MV-4-11 (cell line): ENCODE measurements around the gene ATAD3B.
"Not testable (repeated sequence)": the region's sequence is repeated elsewhere in the genome, so short reads cannot be mapped to it uniquely, and the experiment has no call there.

Experiments
- DNase-seq: peaks from one replicate; lab custom pipeline; 2025; lab: John Stamatoyannopoulos, UW

ATAD3B gene, protein sequence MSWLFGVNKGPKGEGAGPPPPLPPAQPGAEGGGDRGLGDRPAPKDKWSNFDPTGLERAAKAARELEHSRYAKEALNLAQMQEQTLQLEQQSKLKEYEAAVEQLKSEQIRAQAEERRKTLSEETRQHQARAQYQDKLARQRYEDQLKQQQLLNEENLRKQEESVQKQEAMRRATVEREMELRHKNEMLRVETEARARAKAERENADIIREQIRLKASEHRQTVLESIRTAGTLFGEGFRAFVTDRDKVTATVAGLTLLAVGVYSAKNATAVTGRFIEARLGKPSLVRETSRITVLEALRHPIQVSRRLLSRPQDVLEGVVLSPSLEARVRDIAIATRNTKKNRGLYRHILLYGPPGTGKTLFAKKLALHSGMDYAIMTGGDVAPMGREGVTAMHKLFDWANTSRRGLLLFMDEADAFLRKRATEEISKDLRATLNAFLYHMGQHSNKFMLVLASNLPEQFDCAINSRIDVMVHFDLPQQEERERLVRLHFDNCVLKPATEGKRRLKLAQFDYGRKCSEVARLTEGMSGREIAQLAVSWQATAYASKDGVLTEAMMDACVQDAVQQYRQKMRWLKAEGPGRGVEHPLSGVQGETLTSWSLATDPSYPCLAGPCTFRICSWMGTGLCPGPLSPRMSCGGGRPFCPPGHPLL

DNA sequence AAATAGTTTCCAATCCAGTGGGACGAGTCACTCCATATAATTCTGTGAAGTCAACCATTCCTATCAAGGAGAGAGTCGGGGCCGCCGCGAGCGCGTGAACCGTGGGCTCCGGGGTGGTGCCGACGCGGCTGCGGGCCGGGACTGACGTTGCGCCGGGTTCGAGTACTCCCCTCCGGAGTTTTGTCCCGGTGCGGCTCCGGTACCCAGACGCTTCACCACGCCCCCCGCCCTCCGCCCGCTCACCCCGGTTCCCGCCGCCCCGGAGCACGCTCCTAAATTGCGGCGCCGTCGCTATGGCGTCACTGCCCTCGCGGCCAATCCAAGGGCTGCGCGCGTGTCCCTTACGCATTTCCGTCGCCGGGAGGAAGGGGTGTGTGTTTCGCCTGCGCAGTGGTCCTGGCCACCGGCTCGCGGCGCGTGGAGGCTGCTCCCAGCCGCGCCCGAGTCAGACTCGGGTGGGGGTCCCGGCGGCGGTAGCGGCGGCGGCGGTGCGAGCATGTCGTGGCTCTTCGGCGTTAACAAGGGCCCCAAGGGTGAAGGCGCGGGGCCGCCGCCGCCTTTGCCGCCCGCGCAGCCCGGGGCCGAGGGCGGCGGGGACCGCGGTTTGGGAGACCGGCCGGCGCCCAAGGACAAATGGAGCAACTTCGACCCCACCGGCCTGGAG is at the start of gene ATAD3B:
Gene ATAD3B (plus strand): TSS at position 377 of the 664 bp plus-strand sequence. CDS start 120 bp downstream, at position 497.
- peak; percentile 87 for DNase-seq

DNA sequence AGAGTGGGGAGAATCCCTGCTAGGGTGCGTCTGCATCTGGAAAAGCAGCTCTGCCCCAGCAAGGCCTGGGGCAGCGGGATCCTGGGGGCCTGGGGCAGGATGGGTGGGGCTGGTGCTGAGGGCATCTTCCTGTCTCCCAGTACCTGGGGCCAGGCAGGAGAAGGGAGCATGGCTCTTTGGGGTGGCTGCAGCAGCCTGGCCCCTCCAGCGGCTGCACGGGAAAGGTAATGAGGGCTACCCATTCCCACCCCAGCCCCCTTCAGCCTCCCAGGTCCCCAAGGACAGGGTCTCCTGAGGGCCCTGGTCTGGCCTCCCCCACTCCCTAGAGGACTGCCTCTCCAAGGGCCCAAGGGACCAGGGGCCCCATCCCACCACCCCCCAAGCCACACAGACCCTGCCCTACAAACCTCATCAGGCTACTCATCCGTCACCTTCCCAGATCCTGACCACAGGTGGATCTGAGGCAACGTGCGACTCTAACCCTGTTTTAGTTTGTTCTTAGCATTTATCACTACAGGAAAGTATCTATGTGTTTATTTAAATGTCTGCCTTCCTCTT is 49.6 kb upstream of the ATAD3B start:
- no peak for DNase-seq

DNA sequence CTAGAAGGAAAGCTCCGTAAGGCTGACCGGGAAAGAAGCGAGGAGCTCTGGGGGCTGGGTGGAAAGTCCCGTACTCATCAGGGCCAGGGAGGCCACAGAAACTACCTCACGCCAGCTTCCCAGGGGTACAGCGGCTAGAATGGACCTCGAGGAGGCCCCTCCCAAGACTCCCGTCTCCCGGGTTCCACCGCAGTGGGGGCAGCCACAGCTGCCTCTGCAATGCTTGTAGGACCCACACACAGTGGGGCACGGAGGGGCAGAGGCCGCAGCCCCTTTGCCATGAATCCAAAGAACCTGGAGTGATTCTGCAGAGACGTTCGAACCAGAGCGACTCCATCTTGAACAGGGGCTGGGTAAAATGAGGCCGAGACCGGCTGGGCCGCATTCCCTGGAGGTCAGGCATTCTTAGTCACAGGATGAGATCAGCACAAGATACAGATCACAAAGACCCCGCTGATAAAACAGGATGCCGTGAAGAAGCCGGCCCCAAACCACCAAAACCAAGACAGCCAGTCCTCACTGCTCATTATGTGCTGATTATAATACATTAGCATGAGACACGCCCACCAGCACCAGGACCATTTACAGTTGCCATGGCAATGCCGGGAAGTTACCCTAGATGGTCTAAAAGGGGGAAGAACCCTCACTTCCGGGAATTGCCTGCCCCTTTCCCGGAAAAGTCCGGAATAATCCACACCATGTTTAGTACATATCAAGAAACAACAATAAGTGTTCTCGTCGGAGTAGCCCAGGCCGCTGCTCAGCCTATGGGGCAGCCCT is 48.9 kb upstream of the ATAD3B start:
- peak; percentile 7 for DNase-seq

DNA sequence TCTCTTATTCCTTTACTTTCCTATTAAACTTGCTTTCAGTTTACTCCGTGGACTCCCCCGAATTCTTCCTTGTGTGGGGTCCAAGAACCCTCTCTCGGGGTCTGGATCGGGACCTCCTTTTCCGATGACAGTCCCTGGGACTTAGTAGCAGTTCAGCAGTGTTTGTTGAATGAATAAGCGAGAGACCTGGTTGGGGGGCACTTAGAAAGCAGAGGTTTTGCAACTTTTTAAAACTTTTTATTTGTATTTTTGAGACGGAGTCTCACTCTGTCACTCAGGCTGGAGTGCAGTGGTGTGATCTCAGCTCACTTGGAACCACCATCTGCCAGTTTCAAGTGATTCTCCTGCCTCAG is 48.3 kb upstream of the ATAD3B start:
- no peak for DNase-seq

DNA sequence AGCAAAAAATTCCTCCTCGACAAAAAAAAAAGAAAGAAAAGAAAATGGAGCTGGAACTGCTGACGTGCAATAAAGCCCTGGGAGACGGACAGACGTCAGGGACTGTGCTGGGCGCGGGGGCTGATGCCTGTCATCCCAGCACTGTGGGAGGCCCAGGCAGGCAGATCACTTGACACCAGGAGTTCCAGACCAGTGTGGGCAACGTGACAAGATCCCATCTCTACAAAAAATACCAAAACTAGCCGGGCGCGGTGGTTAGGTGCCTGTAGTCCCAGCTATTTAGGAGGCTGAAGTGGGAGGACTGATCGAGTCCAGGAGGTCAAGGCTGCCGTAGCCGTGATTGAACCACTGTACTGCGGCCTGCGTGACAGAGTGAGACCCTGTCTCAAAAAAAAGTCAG is 46.9 kb upstream of the ATAD3B start:
- no peak for DNase-seq

DNA sequence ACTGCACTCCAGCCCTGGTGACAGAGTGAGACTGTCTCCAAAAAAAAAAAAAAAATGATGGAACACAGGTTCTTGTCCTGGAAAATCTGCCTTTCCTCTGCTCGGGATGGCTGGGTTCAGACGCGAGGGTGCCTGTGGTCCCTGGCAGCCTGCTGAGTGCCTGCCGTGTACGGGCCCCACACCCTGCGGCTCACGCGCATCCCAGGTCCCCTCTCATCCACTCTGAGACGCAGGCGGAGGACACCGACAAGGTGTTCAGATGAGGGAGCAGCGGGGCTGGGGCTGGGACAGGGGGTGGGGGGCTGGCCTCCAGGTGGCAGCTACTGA is 46.2 kb upstream of the ATAD3B start:
- no peak for DNase-seq

DNA sequence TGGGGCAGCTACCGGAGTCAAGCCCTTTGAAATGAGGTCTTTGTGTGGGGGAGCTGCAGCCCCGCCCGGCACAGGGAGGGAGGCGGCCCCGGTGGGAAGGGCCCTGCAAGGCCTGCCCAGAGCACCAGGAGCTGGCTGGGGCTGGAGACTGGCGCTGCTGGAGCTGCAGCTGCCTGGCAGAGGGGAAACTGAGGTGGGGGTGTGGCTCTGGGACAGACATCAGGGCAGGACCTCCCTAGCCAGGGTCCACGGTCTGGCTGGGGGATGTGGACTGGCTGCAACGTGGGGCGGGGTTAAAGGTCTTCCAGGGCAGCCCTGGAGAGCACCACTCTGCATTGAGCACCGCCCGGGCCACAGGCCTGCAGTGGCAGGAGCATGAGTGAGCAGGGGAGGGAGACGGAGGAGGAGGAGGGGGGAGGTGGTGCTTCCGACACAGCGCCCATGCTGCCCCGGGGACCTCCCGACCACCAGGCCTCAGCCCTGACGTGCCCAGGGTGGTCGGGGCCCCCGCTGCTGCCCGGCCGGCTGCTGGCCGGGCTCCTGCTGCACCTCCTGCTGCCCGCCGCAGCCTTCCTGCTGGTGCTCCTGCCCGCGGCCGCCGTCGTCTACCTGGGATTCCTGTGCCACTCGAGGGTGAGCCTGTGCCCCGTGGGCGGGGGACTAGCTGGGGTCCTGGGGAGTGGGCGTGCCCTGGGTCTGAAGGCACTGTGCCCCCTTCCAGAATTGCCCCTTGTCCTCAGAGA is 45.6 kb upstream of the ATAD3B start:
- no peak for DNase-seq

DNA sequence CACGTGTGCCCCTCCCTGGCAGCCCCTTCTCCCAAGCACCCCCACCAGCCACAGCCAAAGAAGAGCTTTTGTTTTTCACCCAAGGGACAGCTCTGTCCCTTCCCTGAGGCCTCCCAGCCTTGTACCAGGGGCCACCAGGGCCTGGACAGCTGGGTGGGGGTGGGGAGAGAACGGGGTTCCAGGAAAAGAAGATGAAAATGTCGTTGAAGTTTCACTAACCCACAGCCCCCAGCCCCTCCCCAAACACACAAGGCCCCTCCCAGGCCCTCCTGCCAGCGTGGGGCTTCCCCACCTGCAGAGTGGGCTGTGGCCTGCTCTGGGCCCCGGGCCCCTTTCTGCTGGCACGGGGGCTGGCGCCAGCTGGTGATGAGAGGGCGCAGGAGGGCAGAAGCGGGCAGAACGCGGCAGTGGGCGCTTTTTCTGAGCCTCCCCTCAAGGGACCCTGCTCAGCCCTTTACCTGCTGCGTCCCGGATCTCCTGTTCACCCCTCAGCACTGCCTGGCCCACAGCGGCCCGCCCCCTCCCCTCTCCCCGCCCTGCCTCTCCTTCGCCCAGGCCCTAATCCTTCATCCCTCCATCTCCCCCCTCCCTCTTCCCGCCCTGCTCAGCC is 45.0 kb upstream of the ATAD3B start:
- no peak for DNase-seq

DNA sequence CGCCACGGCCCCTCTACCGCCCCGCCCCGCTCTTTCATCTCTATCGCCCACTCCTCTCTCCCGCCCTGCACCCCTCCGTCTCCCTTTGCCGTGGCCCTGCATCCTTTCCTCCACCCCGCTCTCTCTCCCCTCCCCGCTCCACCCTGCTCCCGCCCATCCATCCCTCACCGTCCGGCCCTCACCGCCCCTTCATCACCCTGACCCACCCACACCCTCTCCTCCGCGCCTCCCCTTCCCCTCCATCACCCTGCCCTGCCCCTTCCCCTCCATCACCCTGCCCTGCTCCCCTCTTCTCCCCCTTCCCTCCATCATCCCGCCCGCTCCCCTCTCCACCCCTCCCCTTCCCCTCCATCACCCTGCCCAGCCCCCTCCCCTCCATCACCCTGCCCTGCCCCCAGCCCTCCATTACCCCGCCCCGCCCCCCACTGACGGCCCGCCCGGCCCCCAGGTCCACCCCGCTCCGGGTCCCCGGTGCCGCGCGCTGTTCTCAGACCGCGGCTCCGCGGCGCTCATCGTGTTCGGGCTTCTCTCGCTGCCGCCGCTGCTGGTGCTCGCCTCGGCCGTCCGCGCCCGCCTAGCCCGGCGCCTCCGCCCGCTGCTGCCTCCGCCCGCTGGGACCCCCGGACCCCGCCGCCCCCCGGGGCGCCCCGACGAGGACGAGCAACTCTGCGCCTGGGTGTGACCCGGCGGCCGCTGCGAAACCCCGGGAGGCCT is 44.3 kb upstream of the ATAD3B start:
- no peak for DNase-seq

DNA sequence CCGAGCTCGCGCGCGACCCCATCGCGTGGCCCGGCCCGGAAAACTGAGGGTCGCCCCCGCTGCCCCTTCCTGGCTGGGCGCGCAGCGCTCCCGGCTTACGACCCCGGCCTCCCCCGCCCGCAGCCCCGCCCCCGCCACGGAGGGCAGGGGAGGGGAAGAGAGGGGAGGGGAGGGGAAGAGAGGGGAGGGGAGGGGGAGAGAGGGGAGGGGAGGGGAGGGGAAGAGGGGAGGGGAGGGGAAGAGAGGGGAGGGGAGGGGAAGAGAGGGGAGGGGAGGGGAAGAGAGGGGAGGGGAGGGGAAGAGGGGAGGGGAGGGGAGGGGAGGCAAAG is 43.8 kb upstream of the ATAD3B start:
- no peak for DNase-seq

DNA sequence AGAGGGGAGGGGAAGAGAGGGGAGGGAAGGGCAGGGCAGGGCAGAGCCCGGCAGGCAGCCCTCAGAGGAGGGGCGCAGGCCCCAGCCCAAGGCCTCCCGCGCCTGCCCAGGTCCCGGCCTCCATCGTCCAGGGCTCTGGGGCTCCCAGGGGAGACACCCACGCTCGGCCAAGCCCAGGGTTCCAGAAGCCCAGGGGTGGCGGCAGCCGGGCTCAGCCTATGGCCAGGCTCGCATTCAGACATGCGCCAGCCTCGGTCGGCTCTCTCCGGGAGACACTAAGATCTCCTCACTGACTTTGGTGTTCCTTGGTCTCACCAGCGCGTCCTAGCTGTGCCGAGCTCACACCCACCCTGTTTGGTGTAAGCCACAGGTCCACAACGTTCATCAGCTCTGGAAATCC is 43.4 kb upstream of the ATAD3B start:
- DNase-seq = no peak

DNA sequence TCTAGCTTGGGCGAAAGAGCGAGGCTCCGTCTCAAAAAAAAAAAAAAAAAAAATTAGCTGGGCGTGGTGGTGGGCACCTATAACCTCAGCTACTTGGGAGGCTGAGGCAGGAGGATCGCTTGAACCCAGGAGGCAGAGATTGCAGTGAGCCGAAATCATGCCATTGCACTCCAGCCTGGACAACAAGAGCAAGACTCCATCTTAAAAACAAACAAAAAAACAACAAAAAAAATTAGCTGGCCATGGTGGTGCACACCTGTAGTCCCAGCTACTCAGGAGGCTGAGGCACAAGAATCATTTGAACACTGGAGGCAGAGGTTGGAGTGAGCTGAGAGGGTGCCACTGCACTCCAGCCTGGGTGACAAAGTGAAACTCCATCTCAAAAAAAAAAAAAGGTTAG is 42.6 kb upstream of the ATAD3B start:
- DNase-seq = not testable (repeated sequence)

DNA sequence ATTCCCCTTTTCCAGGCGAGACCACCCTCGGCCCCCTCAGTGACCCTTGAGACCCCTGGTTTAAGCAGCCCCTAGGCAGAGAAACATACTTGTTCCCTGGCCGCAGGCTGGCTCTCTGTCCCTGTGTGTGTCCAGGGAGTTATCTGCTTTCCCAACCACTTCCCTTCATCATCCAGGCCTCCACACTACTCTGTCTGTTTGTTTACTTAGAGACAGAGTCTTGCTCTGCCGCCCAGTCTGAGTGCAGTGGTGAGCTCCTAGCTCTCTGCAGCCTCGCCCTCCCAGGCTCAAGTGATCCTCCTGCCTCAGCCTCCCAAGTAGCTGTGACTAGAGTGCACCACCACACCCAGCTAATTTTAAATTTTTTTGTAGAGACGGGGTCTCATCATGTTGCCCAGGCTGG is 41.9 kb upstream of the ATAD3B start:
- no peak for DNase-seq

DNA sequence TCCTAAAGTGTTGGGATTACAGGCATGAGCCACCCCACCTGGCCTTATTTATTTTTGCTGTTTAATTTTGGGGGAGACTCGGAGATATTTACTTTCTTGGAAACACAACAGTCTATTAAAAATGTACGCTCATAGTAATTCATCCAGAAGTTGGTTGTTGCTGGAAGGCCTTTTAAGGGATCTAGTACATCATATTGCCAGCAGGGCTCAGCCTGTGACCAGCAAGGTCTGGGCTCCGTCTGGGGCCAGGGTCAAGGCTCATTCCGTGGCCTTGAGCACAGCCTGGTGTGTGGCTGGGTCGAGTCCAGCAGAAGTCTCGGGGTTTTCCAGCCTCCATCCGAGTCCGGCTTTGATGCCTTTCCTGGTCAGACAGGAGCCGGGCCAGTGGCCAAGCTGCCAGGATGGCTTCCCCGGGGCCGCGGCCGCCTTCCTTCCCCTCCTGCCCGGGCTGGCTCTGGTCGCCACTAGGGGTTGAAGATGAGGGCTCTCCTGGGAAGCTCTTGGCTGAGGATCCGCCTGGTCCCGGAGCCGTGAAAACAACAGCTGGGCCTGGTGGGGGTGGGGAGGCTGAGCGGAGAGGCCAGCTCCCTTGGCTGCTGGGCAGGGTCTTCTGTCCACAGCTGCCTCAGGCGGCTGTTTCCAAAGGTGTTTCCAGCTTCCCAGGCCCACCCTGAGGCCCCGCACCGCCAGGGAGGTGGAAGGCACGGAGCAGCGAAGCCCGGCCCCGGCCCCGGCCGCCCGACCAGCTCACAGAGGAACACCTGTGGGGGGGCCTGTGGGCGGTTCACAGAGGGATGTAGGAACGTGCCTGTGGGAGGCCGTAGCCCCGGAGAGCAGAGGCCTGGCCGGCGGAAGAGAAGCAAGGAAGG is 41.2 kb upstream of the ATAD3B start:
- no peak for DNase-seq

DNA sequence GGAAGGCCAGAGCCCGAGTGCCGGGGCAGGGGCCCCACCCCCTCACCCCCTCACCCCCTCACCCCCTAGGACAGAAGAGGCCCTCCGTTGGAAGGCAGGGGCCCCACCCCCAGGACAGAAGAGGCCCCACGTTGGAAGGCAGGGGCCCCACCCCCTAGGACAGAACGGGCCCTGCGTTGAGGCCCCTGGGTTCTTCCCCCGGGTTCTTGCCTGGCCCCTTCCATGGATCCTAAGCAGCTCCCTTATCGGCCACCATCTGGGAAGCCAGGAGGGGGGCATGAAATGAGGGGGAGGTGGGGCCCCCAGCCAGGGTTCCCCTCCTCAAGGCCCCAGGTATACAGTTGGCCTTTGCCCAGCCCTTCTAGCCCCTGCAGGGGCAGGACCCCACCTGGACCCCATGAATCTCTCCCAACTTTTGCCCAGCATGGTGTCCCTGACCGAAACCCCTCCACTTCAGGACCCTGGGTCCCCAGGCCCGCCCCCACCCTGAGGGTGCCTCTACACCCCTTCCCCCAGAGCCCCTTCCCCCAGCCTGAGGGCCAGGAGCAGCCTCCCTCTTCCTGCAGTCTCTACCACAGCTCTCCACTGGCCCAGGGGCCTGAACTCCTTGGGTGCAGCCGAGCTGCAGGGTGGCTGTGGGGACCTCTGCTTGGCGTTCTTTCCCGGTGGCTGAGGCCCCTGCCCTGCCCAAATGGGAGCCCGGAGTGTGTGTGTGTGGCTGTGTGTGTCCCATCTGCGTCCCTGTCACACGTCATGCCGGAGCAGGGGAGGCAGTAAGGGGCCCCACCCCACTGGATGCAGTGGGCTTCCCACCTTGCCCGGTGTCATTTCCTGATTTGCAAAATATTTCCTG is 40.3 kb upstream of the ATAD3B start:
- DNase-seq = no peak

DNA sequence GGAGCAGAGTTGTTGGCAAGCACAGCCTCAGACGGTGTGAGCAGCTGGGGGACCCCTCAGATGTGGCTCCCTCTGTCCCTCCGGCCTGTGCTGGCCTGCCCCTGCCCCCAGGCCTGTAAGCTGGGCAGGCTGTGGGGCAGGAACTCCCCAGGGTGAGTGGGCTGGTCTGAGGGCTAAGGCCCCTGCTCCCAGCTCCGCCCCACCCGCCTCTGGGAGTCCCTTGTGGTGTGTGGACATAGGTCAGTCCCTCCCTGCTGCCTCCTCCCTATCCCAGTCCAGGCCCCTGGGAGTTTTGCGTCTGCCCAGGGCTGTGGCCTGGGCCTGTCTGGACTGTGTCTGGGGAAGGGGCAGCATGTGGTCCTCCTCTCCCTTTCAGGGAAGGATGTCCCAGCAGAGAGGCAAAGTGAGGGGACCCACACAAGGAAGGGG is 39.7 kb upstream of the ATAD3B start:
- DNase-seq = no peak

DNA sequence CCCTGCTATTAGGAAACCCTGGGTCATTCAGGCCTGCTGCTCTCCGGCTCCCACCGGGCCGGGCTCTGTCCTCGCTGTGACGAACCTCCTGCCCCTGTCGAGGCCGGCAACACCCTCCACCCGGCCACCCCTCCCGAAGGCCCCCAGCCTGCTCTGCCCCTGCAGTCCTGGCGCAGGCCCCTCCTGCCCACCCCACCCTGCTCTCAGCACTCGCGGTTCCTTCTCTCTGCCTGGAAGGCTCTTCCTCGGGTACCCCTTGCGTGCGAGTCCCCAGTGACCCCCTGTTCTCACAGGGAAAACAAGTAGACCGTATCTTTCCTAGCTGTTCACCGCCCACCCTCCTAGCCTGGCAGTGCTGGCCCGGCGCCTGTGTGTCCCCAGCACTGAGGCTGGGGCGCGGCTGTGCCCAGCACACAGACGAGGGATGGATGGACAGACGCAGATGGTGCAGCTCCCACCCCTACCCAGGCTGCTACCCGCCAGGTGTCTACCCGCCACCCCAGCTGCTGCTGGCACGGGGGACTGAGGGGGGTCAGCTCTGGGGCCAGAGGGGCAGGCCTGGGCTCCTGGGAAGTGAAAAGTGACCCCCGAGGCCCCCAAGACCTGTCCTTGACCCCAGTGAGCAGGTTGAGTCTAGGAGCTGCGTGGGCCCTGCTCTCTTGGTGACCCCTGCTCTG is 39.2 kb upstream of the ATAD3B start:
- DNase-seq = no peak
